Thymus (tissue), 11 donors: ENCODE results near the gene CREB3L1. TPM values are rescaled to one million over a fixed set of nuclear protein-coding genes. Genes with fewer than 3 reads are reported as not detected.

ENCODE experiments used
- DNase-seq, 9 donors: peaks; one replicate each; pipeline ENCODE4 v3.0.0-alpha.2; 2013; ENCODE audit warnings: low spot score in 9 of 9, low read depth in 6 of 9, missing footprints in 1 of 9
- H3K27ac ChIP-seq, 2 donors: one replicate each; pipeline ENCODE4 v1.5.1; 2013; ENCODE audit warnings: control low read depth in 1 of 2, low read depth in 1 of 2, low read length in 1 of 2, mild to moderate bottlenecking in 1 of 2, moderate library complexity in 1 of 2
- H3K27me3 ChIP-seq, 2 donors: one replicate each; pipeline ENCODE4 v1.5.1; 2013; ENCODE audit warnings: low read length in 1 of 2; ENCODE audit not compliant: control insufficient read depth in 2 of 2, insufficient read depth in 1 of 2
- H3K36me3 ChIP-seq, 2 donors: one replicate each; pipeline ENCODE4 v1.5.1; 2013; ENCODE audit warnings: low read length in 1 of 2, mild to moderate bottlenecking in 1 of 2, moderate library complexity in 1 of 2; ENCODE audit not compliant: control insufficient read depth in 2 of 2, insufficient read depth in 2 of 2
- H3K4me1 ChIP-seq, 2 donors: one replicate each; pipeline ENCODE4 v1.5.1; 2013; ENCODE audit warnings: low read length in 2 of 2; ENCODE audit not compliant: control insufficient read depth in 2 of 2, insufficient read depth in 2 of 2
- H3K4me3 ChIP-seq, 2 donors: one replicate each; pipeline ENCODE4 v1.5.1; 2013; ENCODE audit warnings: low read length in 2 of 2, control low read depth in 1 of 2, mild to moderate bottlenecking in 1 of 2
- H3K9me3 ChIP-seq, 2 donors: one replicate each; pipeline ENCODE4 v1.5.1; 2013; ENCODE audit warnings: low read length in 1 of 2, mild to moderate bottlenecking in 1 of 2; ENCODE audit not compliant: control insufficient read depth in 2 of 2, insufficient read depth in 1 of 2
- WGBS: extraction: QIAGEN DNeasy Blood & Tissue Kit; methylation state at CpG from one replicate; pipeline ENCODE4 v1.1.7; 2013; 5-methylcytosine and 5-hydroxymethylcytosine counted together
- polyA plus RNA-seq: library from polyadenylated mRNA; stranded (reverse); fragments of 200-250 nt; gene quantifications from one replicate; pipeline ENCODE4 v1.2.3, GENCODE V29; 2013
- total RNA-seq: library from RNA; stranded (reverse); fragments of 120-200 nt; gene quantifications from one replicate; pipeline ENCODE4 v1.2.4, GENCODE V29; 2013
- donor health status: healthy.

CREB3L1 gene
- total and polyA plus RNA-seq, 2 donors, result 1.3 to 2.2 TPM

DNA sequence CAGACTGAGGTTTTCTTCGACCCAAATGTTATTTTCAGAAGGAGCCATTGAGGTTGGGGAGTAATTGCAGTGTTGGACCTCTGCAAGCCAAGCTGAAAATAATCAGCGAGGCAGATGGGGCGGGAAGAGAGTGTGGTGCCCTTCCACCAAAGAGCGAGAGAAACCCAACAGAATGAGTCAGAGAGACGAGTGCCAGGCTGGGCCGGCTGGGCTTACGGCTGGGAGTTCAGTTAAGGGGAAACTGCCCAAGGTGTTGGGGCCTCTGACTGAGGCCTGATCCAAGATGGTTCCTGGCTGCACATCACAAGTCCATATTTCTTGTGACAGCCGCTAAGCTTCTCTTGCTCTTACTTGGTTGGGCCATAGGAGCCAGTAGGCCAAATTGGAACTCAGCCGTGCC is 30.4 kb upstream of the CREB3L1 start:
- WGBS, result 95% methylated on average over 9 of the region's 9 CpGs
- Histone ChIP-seq H3K36me3 (no peaks in the 10 kb centered on the region), H3K27me3 (no peaks in the 10 kb centered on the region), H3K4me3 (no peak overlapping the region), H3K4me1 (peaks cover 9% of the 10 kb centered on the region in 2 donors), H3K9me3 (no peaks in the 10 kb centered on the region), H3K27ac (no peak overlapping the region)
- no peak for DNase-seq

- Histone ChIP-seq H3K27me3 (no peaks in the 10 kb centered on the region), H3K27ac (no peak overlapping the region), H3K36me3 (no peaks in the 10 kb centered on the region), H3K9me3 (no peaks in the 10 kb centered on the region), H3K4me1 (peaks cover 9% of the 10 kb centered on the region in 2 donors), H3K4me3 (no peak overlapping the region)
- WGBS, result 69% methylated on average over 4 of the region's 4 CpGs
- DNase-seq, result peak in 1 of 9 donors; percentile 54
These were observed 29.8 kb upstream of the CREB3L1 start for GRCh38 chr11:46247659-46248058.

- DNase-seq, result no peak
- H3K27ac ChIP-seq, result no peak overlapping the region
- WGBS, result 97% methylated on average over 19 of the region's 19 CpGs
These were observed 29.0 kb upstream of the CREB3L1 start for GRCh38 chr11:46248289-46249102.

DNA sequence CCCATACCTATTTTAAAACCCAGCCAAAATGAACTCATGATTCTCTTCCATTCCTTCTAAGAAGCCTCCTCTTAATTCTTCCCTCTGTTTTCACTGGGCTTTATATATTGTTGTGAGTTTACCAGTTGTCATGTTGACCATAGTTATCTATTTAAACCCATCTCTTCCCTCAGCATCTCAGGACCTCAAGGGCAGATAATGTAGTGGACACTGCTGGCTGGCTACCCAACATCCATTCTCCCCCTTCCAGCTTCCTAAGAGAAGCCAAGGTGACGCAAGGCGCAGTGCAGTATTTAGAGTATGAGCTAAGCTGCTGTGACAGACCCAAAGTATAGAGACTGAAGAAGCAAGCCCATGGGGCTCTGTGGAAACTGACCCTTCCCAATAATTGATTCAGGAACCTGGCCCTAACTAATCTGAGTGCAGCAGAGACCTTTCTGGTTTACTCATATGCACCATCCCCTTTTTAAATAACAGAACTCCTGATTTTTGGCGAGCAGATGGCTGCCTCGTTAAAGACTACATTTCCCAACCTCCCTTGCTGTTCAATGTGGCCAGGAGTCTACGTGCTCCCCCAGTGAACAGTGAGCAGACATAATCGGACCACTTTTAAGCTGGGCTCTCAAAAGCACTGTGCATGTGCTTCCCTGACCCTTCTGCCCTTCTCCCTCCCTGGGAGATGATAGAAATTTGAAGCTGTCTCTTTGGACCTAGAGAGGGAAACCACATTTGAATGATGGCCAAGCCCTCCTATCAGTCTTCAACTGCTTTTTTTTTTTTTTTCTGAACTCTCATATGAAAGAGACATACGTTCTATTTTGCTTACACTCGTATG is 28.1 kb upstream of the CREB3L1 start:
- Histone ChIP-seq H3K27ac (no peak overlapping the region), H3K9me3 (no peaks in the 10 kb centered on the region), H3K36me3 (no peaks in the 10 kb centered on the region), H3K4me1 (no peaks in the 10 kb centered on the region), H3K27me3 (no peaks in the 10 kb centered on the region), H3K4me3 (no peak overlapping the region)
- DNase-seq, result peak in 1 of 9 donors; percentile 20
- WGBS, result 72% methylated on average over 8 of the region's 8 CpGs

More at GRCh38 chr11:46248289-46249102, 29.0 kb upstream of the CREB3L1 start:
- Histone ChIP-seq H3K27me3 (no peaks in the 10 kb centered on the region), H3K36me3 (no peaks in the 10 kb centered on the region), H3K4me1 (peaks cover 2% of the 10 kb centered on the region in 2 donors), H3K4me3 (no peak overlapping the region), H3K9me3 (no peaks in the 10 kb centered on the region)

DNA sequence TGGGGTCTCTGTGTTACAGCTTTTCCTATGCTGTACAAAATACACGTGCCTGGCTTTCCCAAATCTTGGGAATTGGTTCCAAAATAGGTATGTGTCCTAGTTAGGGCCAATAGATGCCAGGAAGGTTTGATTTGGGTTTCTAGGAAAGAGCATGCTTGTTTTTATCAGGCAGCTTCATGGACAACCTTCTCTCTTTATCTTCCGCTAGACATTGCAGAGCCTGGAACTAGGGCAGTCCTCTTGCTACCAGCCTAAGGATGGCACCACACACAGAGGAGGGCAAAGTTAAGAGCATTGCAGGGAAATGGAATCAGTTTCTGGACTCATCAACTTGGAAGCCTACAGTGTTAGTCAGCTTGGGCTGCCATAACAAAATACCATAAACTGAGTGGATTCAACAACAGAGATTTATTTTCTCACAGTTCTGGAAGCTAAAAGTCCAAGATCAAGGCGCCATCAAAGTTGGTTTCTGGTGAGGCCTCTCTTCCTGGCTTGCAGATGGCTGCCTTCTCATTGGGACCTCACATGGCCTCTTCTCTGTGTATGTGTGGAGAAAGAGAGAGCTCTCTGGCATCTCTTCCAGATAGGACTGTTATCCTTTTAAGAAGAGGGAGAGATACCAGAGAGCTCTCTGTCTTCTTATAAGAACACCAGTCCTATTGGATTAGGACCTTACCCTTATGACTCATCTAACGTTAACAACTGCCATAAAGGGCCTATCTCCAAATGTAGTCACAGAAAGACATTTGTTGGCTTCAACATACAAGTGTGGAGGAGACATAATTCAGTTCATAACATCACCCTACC is 27.3 kb upstream of the CREB3L1 start:
- no peak overlapping the region for H3K27ac ChIP-seq
- H3K9me3 ChIP-seq, result no peaks in the 10 kb centered on the region
- H3K4me1 ChIP-seq, result no peaks in the 10 kb centered on the region
- no peak for DNase-seq
- no peaks in the 10 kb centered on the region for H3K27me3 ChIP-seq
- no peak overlapping the region for H3K4me3 ChIP-seq
- WGBS, result 97% methylated on average over 4 of the region's 4 CpGs
- H3K36me3 ChIP-seq, result no peaks in the 10 kb centered on the region

DNA sequence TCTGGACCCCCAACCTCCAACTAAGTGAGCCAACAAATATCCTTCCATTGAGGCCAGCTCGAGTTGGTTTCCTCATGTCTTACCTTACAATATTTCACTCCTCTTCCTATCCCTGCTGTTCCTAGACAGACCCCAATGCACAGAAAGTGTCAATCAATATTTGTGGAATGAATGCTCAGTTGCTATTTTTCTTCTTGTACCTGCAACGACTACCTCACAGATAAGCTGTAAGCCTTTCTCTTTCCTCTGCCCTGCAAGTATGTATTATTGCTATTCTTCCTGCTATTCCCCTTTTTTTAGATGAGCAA is 26.8 kb upstream of the CREB3L1 start:
- H3K27ac ChIP-seq, result no peak overlapping the region
- 95% methylated on average over 2 of the region's 2 CpGs for WGBS
- no peaks in the 10 kb centered on the region for H3K36me3 ChIP-seq
- H3K27me3 ChIP-seq, result no peaks in the 10 kb centered on the region
- H3K4me1 ChIP-seq, result no peaks in the 10 kb centered on the region
- H3K9me3 ChIP-seq, result no peaks in the 10 kb centered on the region
- DNase-seq, result no peak
- H3K4me3 ChIP-seq, result no peak overlapping the region

DNA sequence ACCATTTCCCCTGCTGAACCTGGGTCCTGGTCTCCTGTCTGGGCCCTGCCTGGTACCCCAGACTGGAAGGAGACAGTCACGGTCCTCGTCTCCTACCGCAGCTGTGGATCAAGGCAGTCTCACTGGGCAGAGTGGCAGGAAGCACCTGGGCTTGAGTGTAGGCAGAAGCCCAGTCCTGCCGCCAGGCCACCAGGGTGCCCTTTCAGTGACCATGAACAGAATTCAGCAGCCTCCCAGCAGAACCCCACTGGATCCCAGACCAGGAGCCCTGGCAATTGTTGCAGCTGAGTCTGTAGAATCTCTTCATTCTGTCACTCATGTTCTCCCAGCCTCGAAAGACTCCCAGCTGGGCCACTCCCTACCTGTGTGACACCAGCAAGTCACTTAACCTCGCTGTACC is 25.5 kb upstream of the CREB3L1 start:
- Histone ChIP-seq H3K27me3 (no peaks in the 10 kb centered on the region), H3K4me1 (no peaks in the 10 kb centered on the region), H3K36me3 (no peaks in the 10 kb centered on the region), H3K4me3 (no peak overlapping the region), H3K27ac (no peak overlapping the region), H3K9me3 (no peaks in the 10 kb centered on the region)
- no peak for DNase-seq
- 82% methylated on average over 6 of the region's 6 CpGs for WGBS

DNA sequence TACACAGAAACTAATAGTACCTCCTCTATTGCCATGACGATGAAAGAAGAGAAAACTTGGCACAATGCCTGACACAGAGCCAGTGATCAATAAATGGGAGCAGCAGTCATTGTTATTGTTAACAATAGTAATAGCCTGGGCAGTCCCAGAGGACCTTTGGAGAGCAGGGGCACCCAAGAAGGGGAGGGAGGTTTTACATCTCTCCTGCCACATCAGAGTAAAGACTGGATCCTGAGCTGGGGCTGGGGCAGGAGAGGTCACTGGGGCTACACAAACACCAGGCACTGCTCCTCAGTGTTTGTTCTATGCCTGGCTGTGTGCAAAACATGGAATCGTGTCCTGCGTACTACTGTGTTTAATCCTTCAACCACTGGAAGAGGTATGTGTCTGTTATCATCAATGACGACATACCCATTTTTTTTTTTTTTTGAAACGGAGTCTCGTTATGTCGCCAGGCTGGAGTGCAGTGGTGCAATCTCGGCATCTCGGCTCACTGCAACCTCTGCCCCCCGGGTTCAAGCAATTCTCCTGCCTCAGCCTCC is 25.0 kb upstream of the CREB3L1 start:
- DNase-seq, result no peak
- Histone ChIP-seq H3K4me3 (no peak overlapping the region), H3K27me3 (no peaks in the 10 kb centered on the region), H3K4me1 (no peaks in the 10 kb centered on the region), H3K27ac (no peak overlapping the region), H3K36me3 (no peaks in the 10 kb centered on the region), H3K9me3 (no peaks in the 10 kb centered on the region)
- WGBS, result 97% methylated on average over 10 of the region's 10 CpGs
